LoVo (cell line): Measurements from ENCODE around the gene INPP5E.

Source experiments
- DNase-seq: peaks from one replicate; pipeline ENCODE4 v3.0.0-alpha.2; 2016; ENCODE audit warnings: low spot score

INPP5E gene

GRCh38 chr9:136473354-136473721 is 33.7 kb upstream of the INPP5E start:
- no peak for DNase-seq

GRCh38 chr9:136472640-136473353 is 33.2 kb upstream of the INPP5E start:
- DNase-seq, result no peak

DNA sequence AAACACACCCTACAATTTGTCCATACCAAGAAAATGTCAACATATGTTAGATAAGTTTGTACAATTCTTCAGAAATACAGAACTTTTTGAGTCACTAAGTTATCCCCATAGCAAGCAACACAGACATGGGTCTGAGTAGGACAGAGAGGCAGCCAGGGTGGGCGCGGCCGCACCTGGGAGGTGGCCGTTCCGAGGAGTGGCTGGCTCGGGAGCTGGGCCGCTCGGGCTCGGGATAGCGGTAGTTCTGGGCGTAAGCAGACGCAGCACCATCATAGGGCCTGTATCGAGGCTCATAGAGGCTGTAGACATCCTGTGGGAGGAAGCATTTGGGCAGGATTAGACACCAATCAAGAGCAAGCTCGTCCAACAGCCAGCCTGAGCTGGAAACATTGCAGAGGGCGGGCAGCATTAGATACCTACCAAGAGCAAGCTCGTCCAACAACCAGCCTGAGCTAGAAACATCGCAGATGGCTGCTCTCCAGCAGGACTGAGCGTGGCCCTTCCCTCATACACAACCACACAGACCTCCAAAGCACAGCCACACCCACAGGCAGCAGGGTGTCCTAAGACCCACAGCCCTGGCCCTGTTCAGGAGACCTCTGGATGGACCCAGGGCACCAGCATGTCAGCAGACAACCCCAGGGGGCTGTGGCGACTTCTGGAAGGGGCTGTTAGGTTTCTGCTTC is 32.3 kb upstream of the INPP5E start:
- no peak for DNase-seq

DNA sequence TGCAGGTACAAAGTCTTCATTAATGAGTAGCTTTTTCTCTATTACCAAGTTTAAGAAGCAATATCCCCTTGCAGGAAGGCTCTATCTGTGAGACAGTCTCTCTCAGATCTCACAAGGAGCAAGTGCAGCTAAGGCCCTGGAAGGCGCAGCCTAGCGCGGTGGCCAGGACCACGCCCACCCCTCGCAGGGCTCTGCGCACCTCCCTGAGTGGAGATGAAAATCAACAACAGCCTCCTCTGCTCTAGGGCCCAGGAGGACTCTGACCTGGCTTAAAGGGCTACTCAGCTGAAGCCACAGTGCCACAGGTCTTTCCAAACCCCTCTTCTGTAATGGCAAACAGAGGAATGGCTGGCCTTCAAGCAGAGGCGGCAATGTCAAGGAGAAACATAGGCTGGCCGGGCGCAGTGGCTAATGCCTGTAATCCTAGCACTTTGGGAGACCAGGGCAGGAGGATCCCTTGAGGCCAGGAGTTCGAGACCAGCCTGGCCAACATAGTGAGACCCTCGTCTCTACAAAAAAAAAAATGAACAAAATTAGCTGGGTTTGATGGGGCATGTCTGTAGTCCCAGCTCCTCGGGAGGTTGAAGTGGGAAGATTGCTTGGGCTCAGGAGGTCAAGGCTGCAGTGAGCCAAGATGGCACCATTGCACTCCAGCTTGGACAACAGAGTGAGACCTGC is 31.3 kb upstream of the INPP5E start:
- no peak for DNase-seq

- DNase-seq, result no peak
Observed at GRCh38 chr9:136470356-136470755, 30.7 kb upstream of the INPP5E start.

DNA sequence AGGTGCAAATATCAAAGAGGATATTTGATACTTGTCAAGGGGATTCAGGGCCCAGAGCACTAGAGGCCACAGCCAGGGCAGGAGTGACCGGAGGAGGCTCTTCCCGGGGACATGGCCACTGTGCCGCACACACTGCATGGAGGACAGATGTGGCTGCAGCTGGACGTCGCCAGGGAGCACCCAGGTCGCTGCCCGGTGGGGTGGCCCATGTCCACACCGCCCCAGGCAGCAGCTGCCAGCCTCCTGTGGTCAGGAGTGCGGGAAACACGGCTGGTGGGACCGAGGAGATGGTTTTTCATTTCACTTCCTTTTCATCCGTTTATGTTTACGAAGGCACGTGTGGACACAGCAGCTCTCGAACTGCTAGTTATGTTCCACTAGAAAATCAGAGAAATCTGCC is 28.1 kb upstream of the INPP5E start:
- DNase-seq, result no peak

DNA sequence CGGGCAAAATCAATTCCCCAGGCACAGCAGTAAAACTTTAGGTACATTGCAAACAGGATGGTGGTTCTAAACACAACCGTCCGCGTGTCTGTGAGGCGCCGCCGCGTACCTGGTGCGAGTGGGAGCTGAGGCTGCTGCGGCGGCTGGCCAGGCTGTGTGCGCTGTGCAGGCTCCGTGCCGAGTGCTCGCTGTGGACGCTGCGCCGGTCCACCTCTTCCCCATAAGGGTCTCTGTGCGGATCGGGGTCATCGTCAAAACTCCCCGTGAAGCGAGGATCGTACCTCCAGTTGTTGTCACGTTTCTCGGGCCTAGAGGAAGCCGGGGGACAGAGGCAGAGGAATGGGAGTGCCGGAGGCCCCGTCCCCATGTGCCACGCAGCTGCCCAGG is 26.5 kb upstream of the INPP5E start:
- no peak for DNase-seq

GRCh38 chr9:136465500-136466154 is 26.0 kb upstream of the INPP5E start:
- no peak for DNase-seq

DNA sequence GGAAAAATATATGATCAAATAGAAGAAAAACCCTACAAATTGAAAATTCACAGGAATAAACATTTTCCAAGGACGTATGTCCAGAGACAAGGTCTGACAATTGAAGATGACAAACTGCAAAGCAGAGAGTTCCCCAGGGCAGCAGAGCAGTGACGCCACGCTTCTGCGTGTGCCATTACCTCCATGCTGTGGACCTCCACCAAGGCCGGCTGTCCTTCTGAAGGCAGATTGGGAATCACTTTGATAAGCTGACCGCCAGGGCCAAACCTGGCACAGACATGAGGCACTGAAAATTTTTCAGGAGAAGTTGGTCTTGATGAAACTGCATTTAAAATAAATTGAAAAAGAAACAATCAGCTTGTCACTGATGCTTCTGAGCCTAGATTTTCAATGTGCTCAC is 24.6 kb upstream of the INPP5E start:
- DNase-seq, result no peak

- no peak for DNase-seq
Observed at GRCh38 chr9:136463578-136463977, 23.9 kb upstream of the INPP5E start.

DNA sequence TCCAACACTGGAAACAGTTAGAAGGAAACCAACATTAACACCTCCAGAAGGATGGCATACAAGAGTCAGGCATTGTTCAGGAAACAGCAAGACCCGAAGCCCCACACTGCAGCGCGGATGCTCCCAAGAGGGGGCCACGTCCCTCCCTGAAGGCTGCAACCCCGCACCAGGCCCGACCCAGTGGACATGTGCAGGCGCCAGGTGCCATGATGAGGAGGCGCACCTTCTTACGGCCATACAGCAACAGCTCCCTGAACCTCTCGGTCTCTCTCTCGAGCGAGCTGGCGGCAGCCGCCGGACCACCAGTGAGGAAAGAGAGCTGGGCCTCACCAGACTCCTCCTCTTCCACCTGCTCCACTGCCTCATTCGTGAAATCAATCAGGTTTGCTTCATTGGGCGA is 23.0 kb upstream of the INPP5E start:
- DNase-seq, result no peak

GRCh38 chr9:136460772-136461325 is 21.2 kb upstream of the INPP5E start:
- no peak for DNase-seq

DNA sequence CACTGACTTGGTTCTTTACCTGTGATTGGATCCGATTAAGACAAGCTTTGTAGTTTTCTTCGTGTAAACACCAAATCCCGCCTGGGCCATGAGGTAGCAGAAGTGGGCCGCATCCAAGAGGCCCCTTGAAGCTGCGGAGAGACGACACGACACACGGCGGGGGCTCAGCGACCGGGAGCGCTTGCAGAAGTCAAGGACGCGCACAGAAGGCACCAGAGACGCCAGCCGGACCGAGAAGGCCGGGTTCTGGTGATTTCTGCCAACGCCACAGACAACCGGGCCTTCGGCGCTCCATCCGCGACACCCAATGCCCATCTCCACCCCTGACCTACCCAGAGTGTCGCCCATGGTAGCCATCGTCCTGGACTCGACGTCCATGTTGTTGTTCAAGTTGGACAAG is 19.8 kb upstream of the INPP5E start:
- DNase-seq, result no peak

DNA sequence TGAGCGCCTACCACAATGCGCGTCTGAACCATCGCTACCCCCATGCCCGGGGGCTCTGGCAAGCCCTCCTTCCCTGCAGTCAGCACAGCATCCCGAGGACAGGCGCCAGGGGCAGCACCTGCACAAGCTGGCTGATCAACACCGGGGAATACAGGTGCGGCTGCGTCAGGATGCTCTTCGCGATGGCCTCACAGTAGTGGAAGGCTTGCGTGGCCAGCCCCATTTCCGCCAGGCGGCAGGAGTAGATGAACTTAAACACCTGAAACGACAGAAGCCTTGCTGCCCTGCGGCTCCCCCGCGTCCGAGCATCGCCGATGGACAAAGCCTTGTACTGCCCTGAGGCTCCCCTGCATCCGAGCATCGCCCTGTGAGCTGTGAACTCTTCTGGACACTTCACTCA is 17.7 kb upstream of the INPP5E start:
- no peak for DNase-seq

DNA sequence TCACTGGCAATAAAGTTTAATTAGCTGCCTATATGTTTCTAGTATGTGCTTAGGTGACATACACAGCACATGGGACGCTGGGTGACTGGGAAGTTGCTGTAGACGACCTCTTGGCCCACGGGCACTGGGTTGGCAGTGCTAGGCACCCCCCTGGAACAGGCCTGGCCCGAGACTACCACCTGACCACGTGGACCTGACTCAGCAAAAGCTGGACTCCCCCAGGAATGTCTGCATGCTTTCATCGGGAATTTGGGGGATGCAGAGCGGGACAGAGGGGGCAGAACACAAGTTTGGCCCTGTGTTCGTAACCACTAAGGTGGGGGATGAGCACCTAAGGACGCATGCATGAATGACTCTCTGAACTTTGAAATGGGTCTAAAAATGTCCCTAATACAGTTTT is 16.6 kb upstream of the INPP5E start:
- DNase-seq, result no peak

GRCh38 chr9:136455043-136456002 is 15.7 kb upstream of the INPP5E start:
- no peak for DNase-seq

DNA sequence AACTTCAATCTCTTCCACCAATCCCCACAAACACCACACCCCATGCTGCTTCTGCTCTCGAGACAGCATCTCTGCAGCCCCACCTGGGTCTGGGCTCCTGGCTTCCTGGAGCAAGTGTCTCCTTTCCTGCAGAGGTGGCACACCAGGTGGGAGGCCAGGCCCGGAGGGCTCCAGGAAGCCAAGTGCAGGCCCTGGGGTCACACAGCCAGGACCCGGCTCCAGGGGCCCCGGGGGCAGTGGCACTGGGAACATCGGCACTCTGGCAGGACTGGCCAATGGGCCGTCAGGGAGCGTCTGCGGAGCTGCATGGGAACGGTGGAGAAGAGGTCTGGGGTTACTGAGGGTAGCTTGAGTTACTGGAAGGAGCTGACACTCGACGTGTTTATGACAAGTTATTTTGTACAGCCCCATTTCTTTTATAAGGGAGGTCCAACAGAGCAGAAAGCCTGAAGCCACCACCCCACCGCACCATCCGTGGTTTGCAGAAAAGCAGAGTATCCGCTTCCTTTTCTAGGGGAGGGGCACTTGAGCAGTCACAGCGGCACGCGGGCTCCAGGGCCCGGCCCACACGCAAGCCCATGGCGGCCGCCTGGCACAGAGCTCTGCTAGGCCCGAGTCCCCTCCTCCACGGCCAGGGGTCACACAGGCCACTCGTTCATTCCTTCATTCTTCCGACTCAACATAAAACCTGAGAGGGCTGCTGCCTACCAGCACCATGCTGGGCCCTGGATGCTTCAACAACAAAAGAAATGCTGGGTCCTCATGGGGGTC is 14.6 kb upstream of the INPP5E start:
- no peak for DNase-seq

- DNase-seq, result no peak
Observed at GRCh38 chr9:136453326-136453725, 13.7 kb upstream of the INPP5E start.

DNA sequence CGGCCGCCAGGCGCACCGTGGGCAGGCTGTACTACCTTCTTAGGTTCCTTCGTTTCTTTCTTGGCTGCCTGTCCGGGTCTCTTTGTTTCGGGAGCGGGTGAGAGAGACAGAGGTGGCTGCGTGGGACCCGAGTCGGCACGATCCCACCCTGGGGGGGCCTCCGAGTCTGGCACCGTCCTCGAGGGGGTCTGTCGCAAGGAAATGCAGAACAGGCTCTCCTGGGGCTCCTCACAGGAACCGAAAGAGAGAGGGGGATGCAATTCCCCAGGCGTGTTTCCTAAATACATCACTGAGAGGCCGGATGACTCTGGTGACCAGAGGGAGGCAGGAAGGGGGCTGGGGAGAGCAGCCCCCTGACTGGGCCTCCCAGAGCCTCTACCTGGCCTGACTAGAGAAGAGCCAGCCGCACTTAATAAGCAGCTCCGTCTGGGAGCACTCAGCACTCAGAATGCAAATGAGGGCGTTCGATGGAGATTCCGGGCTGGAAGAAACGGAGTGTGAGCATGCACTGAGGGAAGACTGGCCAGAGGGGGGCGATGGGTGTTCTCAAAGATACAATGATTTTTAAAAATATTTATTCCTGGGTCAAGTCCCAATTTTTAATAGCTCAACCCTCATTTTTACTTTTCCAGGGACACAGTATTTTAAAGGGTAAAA is 11.7 kb upstream of the INPP5E start:
- no peak for DNase-seq

DNA sequence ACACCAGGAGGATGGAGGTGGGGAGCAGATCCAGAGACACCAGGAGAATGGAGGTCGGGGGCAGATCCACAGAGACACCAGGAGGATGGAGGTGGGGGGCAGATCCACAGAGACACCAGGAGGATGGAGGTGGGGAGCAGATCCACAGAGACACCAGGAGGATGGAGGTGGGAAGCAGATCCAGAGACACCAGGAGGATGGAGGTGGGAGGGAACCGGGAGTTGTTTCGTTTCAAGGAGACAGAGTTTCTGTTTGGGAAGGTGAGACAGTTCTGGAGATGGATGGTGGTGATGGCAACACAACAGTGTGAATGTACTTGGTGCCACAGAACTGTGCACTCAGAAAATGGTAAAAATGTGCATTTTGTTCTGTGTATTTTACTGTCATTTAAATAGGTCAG is 9.0 kb upstream of the INPP5E start:
- no peak for DNase-seq
